VCaP (cell line): ENCODE measurements around the gene P2RY2.

Source experiments
- H3K27ac ChIP-seq: fragments of 450-650 bp; 2 replicates; pipeline ENCODE4 v1.5.1; 2017
- TF ChIP-seq, protein P1 (sequence below): fragments of 450-650 bp; conservative IDR thresholded peaks from 2 replicates; pipeline ENCODE4 v1.5.1; 2017; ENCODE audit warnings: mild to moderate bottlenecking, moderate library complexity

Gene P2RY2

DNA sequence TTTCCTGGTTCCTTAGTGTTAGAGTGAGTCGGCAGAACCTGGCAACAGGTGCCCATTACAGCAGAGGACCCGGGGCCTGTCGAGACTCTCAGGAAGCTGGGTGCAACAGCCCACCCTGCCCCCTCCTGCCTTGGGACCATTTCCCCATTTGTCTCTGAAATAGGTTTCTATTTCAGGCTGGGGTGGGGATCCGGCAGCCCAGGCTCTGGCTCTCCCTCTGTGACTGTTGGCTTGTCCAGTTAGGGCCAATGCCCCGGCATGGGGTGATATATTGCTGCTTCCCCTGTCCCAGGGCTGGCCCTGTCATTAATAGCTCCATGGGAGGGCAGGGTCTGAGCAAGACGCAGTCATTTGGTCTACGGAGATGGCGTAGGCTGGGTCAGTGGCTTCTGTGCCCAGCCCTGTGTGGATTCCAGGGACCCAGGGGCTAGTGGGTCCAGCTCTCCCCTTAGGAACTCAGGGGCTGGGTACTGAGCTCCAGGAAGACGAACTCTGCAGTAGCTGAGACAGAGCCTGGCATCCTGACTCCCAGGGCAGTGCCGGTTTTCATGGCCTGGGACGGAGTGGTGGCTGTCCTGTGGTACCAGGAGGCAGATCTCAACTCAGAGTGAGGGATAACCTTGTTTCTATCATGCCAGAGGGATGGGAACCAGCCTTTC, 56.8 kb downstream of the P2RY2 start:
- TF ChIP-seq, protein P1, sequence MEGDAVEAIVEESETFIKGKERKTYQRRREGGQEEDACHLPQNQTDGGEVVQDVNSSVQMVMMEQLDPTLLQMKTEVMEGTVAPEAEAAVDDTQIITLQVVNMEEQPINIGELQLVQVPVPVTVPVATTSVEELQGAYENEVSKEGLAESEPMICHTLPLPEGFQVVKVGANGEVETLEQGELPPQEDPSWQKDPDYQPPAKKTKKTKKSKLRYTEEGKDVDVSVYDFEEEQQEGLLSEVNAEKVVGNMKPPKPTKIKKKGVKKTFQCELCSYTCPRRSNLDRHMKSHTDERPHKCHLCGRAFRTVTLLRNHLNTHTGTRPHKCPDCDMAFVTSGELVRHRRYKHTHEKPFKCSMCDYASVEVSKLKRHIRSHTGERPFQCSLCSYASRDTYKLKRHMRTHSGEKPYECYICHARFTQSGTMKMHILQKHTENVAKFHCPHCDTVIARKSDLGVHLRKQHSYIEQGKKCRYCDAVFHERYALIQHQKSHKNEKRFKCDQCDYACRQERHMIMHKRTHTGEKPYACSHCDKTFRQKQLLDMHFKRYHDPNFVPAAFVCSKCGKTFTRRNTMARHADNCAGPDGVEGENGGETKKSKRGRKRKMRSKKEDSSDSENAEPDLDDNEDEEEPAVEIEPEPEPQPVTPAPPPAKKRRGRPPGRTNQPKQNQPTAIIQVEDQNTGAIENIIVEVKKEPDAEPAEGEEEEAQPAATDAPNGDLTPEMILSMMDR = no peak
- no peak overlapping the region for H3K27ac ChIP-seq

GRCh38 chr11:73275381-73275750, 57.3 kb downstream of the P2RY2 start:
- no peak overlapping the region for H3K27ac ChIP-seq
- TF ChIP-seq, protein P1 = no peak

DNA sequence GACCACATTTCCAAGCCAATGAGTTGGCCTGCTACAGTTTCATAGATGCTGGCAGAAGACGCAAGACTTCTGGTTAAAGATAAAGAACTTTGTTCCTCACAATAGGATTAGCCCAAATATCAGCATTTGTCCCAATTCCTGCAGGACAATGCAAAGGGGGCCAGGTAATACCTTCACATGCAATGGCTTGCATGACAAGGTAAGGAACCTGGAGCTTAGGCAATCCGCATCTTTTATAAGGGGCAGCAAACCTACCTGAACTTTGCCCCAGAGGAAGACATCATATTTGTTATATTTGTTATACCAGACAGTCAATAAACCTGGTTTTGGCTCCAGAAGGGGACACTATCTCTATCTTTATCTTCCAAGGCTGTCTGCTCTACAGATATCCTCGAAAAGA, 59.4 kb downstream of the P2RY2 start:
- no peak overlapping the region for H3K27ac ChIP-seq

GRCh38 chr11:73280626-73281025, 62.5 kb downstream of the P2RY2 start:
- no peak overlapping the region for H3K27ac ChIP-seq

More for the DNA sequence above, 59.4 kb downstream of the P2RY2 start:
- TF ChIP-seq, protein P1 = no peak

GRCh38 chr11:73281201-73281741, 63.2 kb downstream of the P2RY2 start:
- TF ChIP-seq, protein P1 = no peak
- no peak overlapping the region for H3K27ac ChIP-seq

More at GRCh38 chr11:73280626-73281025, 62.5 kb downstream of the P2RY2 start:
- TF ChIP-seq, protein P1 = no peak

DNA sequence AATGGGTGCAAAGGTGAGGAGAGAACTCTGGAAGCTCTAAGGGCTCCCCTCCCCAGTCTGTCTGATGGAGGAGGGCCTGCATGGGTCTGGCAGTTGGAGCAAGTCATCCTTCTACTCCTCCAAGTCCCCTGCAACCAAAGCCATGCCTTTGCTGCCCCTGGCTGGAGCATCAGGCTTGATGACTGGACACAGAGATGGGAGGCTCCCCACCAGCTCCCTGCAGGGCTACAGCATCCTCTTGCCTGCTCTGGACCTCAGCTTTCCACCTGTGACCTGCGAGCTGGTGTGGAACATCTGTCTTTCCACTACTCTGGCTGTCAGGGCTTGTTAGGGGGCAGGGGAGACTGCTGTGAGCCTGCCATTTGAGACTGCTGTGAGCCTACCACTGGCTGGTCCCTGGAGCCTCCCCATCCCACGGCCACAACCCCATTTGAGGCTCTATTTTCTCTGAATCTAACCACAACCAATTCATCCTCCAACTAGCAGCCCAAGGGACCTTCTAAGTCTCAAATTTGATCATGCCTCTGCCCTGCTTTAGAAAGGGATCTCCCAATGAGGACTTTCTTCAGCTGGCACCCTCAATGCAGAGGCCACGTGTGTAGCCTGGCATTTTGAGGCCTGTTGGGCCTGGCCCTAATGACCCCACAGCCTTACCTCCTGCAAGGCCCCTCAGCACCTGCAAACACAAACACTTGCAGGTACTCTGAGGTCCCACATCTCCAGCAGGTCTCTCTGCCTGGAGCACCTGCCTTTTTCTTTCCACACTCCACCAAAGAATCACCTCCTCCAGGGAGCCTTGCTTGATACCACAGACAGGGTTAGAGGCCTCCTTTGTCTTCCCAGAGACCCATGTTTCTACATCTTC, 63.9 kb downstream of the P2RY2 start:
- H3K27ac ChIP-seq = no peak overlapping the region
- TF ChIP-seq, protein P1 = no peak

GRCh38 chr11:73283276-73284000, 65.4 kb downstream of the P2RY2 start:
- no peak overlapping the region for H3K27ac ChIP-seq
- TF ChIP-seq, protein P1 = no peak
